HG02885 (cell line): ENCODE data around the gene ATP1B1.
"Not testable (repeated sequence)": the region's sequence is repeated elsewhere in the genome, so short reads cannot be mapped to it uniquely, and the experiment has no call there.

ENCODE experiments used
- ATAC-seq: cut with Tn5 transposase; IDR thresholded peaks from one replicate; pipeline ENCODE4 v1.9.1; 2021; ENCODE audit warnings: mild to moderate bottlenecking; ENCODE audit not compliant: unreplicated experiment, poor library complexity

The ATP1B1 gene

DNA sequence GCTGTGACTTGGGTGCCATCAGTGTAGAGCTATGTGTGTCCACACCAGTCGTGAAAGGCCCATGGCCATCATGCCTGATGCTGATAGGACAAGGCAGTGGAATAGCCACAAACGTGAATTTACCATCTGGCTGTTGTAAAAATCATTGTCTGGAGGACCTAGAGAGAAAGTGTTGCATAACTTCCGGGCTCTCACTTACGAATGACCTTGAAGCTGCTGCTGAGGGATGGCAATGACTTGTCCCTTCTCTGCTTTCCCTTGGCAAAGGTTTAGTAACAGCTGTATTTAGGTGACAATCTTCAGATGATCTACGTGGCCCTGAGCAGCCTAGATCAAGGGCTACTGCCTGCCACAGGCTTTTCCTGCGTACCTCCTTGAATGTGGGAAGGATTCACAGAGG lies 5.8 kb downstream of the ATP1B1 start:
- no peak for ATAC-seq

DNA sequence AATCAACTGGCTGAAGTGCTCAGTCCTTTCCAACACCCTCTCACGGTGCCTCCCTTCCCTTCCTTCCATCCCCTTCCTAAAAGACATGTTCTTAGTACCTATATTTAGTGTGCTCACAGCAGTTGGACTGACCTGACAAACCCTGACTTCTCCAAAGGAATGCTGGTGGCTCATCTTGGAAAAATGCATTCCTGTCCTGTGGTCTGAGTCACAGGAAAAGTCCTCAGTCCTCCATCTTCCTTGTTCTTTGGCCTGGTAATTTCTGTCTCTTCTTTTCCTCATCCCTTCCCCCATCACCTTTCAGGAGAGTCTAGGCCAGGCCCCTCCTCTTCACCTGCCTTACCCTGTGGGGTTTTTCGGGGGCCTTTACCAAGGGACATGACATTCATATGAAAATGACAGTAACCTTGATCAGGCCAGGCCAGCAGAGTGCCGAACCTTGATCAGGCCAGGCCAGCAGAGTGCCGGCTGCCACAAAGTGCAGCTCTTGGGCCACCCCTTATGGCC lies 7.2 kb downstream of the ATP1B1 start:
- ATAC-seq: peak; percentile 44

DNA sequence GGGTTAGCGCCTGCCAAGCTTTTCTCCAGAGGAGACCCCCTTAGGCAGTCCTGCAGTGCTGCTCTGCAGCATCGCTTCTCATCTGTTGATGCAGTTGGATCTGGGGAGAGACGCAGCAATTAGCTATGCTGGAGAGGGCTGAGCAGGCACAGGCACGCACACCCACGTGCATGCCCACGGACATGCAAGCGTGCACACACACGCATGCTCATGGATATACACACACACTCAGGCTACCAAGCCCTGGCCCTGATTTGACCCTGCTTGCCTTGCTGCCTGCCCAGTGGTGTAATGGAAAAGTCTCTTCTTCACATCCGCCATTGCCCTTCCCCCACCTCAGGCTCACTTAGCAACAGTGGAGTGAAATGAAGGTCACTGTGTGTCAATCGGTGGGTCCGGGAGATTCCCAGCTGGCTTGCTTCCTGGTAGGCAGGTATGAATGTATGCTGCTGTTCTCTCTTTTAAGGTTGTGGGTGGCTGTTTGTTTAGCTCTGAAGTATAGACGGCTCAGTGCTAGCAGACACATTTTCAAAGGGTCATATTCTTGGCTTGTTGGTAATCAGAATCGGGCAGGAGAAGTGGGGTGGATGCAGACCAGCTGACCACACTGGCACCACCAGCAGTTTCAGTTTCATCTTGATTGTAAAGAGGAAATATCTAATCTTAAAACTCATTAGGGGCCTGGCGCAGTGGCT lies 9.5 kb downstream of the ATP1B1 start:
- ATAC-seq: peak; percentile 63

DNA sequence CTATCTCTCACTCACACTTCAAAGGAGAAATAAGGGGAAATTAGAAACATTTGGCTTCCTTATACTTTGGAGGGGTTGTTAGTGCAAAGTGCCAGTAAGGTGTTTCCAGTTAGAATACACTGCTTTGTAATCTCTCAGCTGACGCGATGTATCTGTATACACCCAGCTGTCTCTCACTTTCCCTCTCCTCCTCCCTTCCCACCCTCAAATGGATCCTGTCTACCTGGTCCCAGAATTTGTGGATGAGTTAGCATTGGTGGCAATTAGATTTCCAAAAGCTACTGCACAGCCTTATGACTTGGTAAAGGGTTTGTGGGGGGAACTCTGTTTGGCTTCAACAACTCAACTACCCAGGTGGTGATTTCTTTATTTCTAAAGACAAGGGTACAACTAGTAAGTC lies 10.5 kb downstream of the ATP1B1 start:
- ATAC-seq: no peak

DNA sequence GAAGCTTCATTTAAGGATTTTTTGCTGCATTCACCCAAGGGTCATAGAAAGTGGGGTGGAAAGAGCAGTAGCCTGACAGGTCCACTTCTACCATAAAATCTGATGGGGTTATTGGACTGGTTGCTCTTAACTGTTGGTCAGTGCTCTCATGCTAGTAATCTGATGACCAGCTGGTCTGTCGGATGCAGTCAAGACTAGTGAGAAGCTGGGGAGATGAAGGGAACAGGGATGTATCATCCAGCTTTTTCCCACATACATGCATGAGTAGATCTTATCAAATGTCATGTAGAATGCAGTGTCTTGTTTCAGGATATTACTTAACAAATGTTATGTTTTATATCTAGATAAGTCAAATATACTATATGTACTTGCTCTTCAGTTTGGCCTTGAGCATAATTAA lies 11.1 kb downstream of the ATP1B1 start:
- no peak for ATAC-seq

DNA sequence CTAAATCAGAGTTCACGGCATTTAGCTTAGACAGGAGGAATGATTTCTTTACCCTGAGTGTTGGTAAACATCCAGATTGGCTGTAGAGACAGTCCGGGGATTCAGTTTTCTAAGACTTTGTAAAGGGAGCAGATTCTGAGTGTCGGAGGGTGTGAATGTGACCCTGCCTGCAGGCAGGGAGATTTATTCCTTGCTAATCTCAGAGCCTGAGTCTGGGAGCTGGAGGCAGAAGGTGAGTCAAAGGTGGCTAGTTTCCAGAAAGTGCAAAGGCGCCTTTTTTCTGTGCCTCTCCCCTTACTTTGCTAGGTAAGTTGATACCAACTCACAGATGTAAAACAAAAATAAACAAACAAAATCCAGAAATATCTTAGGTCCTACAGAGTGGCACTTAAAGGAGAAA lies 11.7 kb downstream of the ATP1B1 start:
- ATAC-seq: no peak

DNA sequence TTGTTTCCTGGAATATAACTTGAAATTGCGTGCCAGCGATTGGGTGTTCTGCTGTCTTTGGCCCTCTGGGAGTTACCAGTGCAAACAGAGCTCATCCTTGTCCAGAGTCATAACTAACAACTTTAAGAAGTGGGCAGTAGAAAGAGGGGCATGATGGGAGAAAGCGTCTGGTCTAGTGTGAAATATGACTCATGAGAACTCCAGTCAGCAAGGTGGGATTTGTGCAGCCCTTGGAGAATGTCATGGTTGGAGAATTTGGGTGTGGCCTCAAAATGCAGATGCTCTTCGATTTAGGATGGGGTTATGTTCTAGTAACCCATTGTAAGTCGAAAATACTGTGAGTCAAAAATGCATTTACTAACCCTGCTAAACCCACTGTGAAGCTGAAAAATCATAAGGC lies 12.9 kb downstream of the ATP1B1 start:
- ATAC-seq: no peak

DNA sequence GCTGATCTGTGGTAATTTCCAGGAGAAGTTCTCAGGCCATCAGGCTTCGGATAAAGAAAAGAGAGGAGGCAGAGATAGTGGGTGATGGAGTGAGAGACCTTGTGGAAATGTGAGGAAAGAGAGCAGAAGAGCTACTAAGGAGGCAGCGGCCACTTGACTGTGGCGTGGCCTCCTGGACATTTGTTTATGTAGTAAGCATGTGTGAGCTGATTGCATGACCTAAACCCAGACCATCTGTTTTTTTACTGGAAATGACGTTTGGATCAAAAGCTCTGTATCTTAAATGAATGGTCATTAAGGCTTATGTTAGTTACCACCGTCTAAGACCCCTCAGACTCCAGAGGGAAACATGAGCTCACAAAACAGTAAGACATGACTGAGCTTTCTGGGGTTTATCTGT lies 13.6 kb downstream of the ATP1B1 start:
- ATAC-seq: no peak

DNA sequence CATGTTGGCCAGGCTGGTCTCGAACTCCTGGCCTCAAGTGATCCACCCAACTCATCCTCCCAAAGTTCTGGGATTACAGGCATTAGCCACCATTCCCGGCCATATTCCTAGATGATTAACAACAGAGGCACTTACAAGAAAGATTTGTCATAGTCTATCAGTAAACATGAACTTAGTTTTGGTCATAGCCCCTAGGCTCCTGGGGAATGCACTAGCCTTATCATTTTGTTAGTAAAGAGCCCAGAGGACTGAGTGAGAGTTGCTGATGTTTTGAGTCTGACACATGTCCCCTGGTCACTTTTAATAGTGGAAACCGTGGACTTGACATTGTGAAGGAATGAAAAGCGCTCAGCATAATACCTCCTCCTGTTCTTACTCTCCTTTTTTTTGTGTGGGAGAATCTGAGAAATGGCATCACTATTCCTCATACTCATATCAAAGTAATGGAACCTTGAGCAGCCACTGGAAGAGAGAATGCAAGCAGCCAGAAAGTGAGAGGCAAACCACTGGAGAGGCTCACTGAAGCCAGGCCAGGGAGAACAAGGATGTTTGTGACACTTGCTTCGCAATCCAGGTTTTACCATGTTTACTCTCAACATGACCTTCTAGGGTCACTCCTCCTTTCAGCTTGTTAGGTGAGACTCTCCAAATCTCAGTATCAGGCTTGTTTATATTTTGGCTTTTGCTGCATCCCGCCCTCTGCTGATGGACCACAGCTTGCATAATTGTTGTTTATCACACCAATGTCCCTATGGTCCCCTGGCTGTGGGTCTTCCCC lies 14.8 kb downstream of the ATP1B1 start:
- no peak for ATAC-seq

DNA sequence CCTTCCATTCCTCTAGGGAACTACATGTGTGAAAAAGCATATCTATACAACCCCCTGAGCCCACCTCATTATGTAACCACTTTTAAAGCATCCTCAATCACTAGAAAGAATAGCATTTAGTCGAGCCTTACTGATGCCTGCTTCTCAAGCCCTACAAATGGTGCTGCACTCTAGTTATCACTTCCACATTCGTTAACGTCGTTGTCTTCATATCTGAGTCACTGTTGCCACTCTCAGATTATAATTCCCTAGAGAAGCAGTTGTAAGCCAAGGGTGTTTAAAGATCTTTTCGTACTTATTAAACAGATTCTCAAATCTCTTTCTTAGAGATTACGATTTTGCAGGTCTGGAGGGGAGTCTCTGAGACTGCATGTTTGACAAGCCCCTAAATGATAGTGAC lies 16.5 kb downstream of the ATP1B1 start:
- ATAC-seq: peak; percentile 73

DNA sequence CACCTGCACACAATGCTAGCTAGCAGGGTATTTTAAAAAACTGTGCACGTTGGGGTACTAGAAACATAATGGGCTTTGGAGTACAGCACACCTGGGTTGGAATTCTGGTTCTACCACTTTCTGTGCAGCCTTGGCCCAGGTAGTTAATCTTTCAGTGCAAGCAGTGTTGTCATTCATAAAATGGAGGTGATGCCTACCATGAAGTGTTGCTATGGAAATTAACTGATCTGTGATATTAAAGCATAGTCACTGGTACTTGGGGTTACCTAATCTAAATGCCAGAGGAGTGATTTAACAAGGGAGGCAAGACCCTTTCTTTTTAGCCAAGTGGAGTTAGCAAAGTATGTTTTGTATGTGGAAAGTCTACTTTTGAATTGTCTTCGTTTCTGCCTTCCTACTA lies 18.0 kb downstream of the ATP1B1 start:
- no peak for ATAC-seq

DNA sequence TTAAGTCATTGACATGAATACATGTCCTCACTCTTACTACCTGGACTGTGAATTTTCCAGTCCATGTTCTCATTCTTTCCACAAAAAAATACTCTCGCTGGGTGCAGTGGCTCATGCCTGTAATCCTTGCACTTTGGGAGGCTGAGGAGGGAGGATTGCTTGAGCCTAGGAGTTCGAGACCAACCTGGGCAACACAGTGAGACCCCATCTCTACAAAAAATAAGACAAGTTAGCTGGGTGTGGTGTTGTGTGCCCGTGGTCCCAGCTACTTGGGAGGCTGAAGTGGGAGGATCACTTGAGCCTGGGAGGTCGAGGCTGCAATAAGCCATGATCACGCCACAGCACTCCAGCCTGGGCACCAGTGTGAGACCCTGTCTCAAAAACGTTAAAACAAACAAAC lies 19.1 kb downstream of the ATP1B1 start:
- not testable (repeated sequence) for ATAC-seq

DNA sequence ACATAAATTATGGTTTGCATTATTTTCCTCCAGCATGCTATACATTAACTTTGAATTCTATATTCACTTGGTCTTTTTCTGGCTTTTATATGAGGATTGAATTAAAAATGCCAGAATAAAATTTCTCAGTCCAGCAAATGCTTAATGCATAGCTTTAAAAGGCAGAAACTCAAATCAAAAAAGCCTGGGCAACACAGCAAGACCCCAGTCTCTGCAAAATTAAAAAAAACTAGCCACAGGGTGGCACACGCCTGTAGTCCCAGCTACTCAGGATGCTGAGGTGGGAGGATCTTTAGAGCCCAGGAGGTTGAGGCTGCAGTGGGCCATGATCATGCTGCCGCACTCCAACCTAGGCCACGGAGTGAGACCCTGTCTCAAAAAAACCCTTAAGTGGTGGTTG lies 19.8 kb downstream of the ATP1B1 start:
- no peak for ATAC-seq

DNA sequence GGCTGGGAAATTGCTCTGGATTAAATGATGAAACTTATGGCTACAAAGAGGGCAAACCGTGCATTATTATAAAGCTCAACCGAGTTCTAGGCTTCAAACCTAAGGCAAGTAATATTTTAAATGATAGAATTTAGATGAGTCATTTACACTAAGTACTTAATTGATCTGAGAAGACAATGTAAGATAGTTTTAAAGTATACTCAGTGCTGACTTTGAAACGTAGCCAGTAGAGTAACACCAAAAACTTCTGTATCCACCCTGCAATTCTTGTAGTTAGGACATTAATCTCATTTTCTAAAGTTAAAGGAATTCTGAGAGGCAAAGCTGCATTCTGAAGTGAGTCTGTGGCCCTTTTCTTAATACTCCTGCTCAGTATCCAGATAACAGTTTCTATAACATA lies 20.8 kb downstream of the ATP1B1 start:
- no peak for ATAC-seq

DNA sequence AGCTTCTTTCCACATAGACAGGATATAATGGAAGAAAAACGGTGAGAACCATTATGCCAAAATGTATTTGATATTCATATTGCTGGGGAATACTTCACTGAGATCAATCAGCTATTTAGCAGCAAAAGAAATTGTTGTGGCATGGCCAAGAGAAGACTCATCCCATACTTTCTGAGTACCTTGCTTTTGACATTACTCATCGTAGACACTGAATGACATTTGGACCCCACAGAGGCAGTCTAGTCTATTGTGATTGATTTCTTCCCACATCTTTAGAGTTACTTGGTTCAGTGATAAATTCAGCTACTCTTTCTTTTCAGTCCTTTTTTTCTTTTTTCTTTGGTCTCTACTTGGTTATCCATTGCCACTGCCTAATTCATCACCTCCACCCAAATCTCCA lies 22.1 kb downstream of the ATP1B1 start:
- no peak for ATAC-seq

DNA sequence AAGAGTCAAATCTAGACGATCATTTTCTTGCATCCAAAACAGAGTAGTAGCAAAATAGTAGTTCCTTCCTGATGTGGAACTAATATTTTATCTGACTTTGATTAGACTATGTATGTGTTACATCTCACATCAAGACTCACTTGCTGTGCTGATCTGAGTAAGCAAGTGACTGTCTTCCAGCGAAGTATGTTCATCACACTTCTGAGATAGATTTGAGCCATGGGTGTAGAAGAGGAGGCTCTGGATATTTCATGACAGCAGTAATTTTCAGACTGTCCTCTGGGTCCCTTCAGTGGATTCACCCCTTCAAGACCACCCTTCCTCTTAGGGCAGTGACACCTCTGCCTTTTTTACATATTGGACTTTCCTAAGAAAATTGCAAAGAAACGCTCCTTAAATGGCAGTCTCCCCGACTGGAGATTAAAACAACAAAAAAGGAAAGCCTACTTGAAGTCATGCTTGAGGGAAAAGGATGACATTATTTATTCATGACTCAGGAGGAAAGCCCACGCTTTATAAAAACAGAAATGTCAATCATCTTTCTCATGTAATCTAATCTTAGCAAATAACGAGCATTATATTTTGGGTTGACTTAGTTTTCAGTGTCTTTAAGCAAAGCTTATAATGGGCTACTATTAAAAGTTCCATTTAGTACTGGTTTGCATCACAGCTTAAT lies 22.8 kb downstream of the ATP1B1 start:
- no peak for ATAC-seq

DNA sequence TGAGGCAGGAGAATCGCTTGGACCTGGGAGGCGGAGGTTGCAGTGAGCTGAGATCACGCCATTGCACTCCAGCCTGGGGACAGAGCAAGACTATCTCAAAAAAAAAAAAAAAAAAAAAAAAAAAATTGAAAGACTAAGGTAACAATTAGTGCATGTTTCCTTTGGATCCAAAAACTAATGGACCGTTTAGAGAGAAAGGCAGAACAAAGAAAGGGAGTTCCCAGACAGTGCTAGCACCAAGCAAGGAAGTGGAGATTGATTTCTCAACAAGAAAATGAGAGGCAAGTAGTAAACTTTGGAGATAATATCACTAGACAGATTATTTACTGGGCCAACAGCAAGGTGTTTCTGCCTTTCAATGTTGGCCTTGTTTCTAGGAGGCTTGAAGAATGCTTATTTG lies 24.2 kb downstream of the ATP1B1 start:
- ATAC-seq: no peak

DNA sequence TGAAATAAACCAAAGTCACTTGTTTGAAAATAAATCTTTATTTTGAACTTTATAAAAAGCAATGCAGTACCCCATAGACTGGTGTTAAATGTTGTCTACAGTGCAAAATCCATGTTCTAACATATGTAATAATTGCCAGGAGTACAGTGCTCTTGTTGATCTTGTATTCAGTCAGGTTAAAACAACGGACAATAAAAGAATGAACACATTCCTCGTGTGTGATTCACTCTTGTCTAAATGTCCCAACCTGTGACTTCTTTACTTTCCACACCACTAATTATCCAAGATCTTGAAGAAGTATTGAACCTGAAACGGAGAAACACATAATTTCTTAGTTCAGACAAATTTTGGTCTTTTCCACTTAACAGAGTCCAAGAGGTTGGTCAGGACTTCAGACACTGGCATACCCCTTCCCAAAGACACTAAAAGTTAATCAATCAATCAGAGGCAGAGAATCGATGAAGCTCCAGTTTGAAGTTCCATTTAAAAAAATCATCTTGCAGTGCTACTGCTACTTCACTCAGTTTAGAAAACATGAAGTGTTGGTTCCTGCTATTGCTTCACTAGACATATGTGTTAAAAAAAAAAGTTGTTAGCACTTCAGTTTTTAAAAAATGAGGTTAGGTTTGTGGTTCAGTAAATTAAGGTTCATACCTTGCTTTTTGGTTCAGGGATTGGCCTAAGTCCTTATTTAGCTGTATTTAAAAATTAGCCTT lies 26.2 kb downstream of the ATP1B1 start:
- no peak for ATAC-seq

DNA sequence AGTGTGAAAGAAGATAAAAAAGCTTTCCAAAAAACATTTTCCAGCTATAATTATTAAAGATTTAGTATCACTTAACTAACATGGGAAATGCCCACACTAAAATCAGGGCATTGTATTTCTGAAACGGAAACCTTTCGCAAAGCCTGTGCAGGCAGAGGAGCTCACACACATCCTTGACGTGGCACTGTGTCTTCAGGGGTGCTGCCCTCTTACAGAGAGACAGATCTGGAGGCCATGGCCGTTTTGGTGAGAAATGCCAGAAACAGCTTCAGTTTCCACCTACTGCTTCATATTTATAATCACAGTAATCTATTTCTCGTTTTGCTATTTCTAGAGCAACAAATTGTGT lies 26.7 kb downstream of the ATP1B1 start:
- no peak for ATAC-seq

DNA sequence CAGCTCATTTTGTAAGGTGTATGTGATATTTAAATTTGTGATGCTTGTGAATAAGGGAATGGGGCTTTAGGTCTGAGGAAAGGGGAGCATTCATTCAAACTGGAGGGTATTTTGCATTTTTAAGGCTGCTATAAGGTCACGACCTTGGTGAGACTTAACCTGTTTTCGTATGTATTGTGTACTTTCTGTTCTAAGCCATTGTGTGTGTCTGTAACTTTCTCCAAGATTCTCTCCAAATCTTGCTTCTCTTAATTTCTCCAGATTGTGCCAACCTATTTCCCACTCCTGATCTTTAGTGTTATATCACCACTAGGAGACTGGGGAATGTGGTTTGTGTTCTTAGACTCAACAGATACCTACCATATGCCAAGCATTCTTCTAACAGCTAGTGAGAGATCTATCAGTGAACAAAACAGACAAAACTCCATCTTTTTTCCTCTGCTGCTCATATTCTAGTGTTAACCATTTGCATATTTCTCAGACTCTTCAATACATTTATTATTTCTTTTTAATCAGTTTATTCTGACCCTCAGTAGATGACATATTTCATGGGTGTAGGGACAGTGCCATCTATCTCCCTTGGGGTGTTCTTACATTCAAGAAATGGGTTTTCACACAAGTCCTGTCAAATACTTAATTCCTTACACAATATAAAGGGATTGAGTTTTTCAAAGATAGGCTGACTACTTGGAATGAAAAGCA lies 27.5 kb downstream of the ATP1B1 start:
- no peak for ATAC-seq
